ENCODE results near the gene STYK1.
A peak's percentile ranks its signal among the peaks of the same experiment; 100 is the strongest.

Gene STYK1

GRCh38 chr12:10673659-10674384 lies at the start of gene STYK1:
Gene STYK1, minus strand, starts transcription at chr12:10674052. Its CDS starts 39,434 bp downstream, at chr12:10634618.
- peak; percentile 62 for DNase-seq

- DNase-seq: peak; percentile 86
Observed at GRCh38 chr12:10722905-10723746, 49.3 kb upstream of the STYK1 start, which contains the start of gene YBX3. Gene YBX3, minus strand, starts transcription at chr12:10723323. Its CDS starts 212 bp downstream, at chr12:10723111.

GRCh38 chr12:10722502-10722904 lies 48.7 kb upstream of the STYK1 start:
- peak; percentile 69 for DNase-seq

- DNase-seq: peak; percentile 98
Observed at GRCh38 chr12:10721651-10722501, 48.0 kb upstream of the STYK1 start.

GRCh38 chr12:10720974-10721650 lies 47.3 kb upstream of the STYK1 start:
- no peak for DNase-seq

- DNase-seq: no peak
Observed at GRCh38 chr12:10719482-10719881, 45.6 kb upstream of the STYK1 start.

GRCh38 chr12:10718279-10718821 lies 44.5 kb upstream of the STYK1 start:
- peak; percentile 64 for DNase-seq

- DNase-seq: peak; percentile 35
Observed at GRCh38 chr12:10717410-10717809, 43.6 kb upstream of the STYK1 start.

- DNase-seq: peak; percentile 93
Observed at GRCh38 chr12:10716704-10717315, 43.0 kb upstream of the STYK1 start.

- DNase-seq: no peak
Observed at GRCh38 chr12:10716277-10716676, 42.4 kb upstream of the STYK1 start.

GRCh38 chr12:10715491-10715890 lies 41.6 kb upstream of the STYK1 start:
- DNase-seq: no peak

- no peak for DNase-seq
Observed at GRCh38 chr12:10709808-10710207, 36.0 kb upstream of the STYK1 start.

GRCh38 chr12:10708862-10709261 lies 35.0 kb upstream of the STYK1 start:
- no peak for DNase-seq

GRCh38 chr12:10705655-10706054 lies 31.8 kb upstream of the STYK1 start:
- no peak for DNase-seq

GRCh38 chr12:10701843-10702242 lies 28.0 kb upstream of the STYK1 start:
- no peak for DNase-seq

- DNase-seq: no peak
Observed at GRCh38 chr12:10701131-10701681, 27.4 kb upstream of the STYK1 start.

GRCh38 chr12:10700581-10700980 lies 26.7 kb upstream of the STYK1 start:
- no peak for DNase-seq

- DNase-seq: no peak
Observed at GRCh38 chr12:10697862-10698261, 24.0 kb upstream of the STYK1 start.

- DNase-seq: no peak
Observed at GRCh38 chr12:10697156-10697555, 23.3 kb upstream of the STYK1 start.

GRCh38 chr12:10690906-10691305 lies 17.1 kb upstream of the STYK1 start:
- no peak for DNase-seq

- DNase-seq: no peak
Observed at GRCh38 chr12:10689146-10689545, 15.3 kb upstream of the STYK1 start.

Data from EL (cell line).